H1 (cell line): ENCODE measurements around the gene FIGNL2. TPM values are rescaled to one million over a fixed set of nuclear protein-coding genes. Genes with fewer than 3 reads are reported as not detected.

Experiments
- BCL11A ChIP-seq, 2 experiments: IDR thresholded peaks; one replicate each; pipeline ENCODE4 v1.6.1; 2011; ENCODE audit warnings: low read depth in 2 of 2, low read length in 2 of 2, mild to moderate bottlenecking in 2 of 2
- CEBPB ChIP-seq: IDR thresholded peaks from 2 replicates; pipeline ENCODE4 v1.6.1; 2012; ENCODE audit warnings: low read depth, low read length
- CHD7 ChIP-seq: fragments of 300-600 bp; sonication (generic); IDR thresholded peaks from 2 replicates; pipeline ENCODE4 v1.7.1; 2012; ENCODE audit warnings: low read length, moderate library complexity, mild to moderate bottlenecking, inconsistent platforms; ENCODE audit not compliant: insufficient replicate concordance
- GTF2F1 ChIP-seq: IDR thresholded peaks from 2 replicates; pipeline ENCODE4 v1.6.1; 2012; ENCODE audit warnings: low read depth, low read length, improper control_type of control experiment, borderline replicate concordance
- KDM1A ChIP-seq: fragments of 200-600, 300-600 bp; sonication (generic); IDR thresholded peaks from 2 replicates; pipeline ENCODE4 v1.7.1; 2016; ENCODE audit warnings: mild to moderate bottlenecking, low read length, borderline replicate concordance
- polyA plus RNA-seq, 7 experiments: library from polyadenylated mRNA; depleted of rRNA in 3 of 7; stranded (reverse) in 5 of 7; unstranded in 2 of 7; fragments of >200 nt in 5 of 7; fragments of 200-250 nt in 2 of 7; gene quantifications; 1 replicate in 5 of 7; 2 replicates in 1 of 7; 4 replicates in 1 of 7; pipeline versions ENCODE4 v1.2.1 to v1.2.3, GENCODE V29; 2011 to 2013; ENCODE audit warnings: missing spikeins in 2 of 7, mixed read lengths in 2 of 7
- total RNA-seq: library from RNA; stranded (reverse); fragmentation: NEBNext Ultra II Directional; extraction: Animal tissue kit (Norgen Biotek cat#: 25700); gene quantifications from 2 replicates; pipeline ENCODE4 v1.2.1, GENCODE V29; 2021

The FIGNL2 gene
- total and polyA plus RNA-seq, 2 of the 8 experiments (the other 6 are each of a cell fraction or from before 2014, with no cell fraction given) = 6.5 to 7.1 TPM

- TF ChIP-seq CHD7 (no peak), BCL11A (IDR thresholded peaks at IDR 0.05; ENCODE audit: low read depth in 2 of 2, low read length in 2 of 2) (no peak), KDM1A (peak; percentile 53; the same call in 1 of the 2 replicates), GTF2F1 (no peak), CEBPB (no peak)
Measured at GRCh38 chr12:51872689-51872981, 24.1 kb upstream of the FIGNL2 start (continued).
